K562 treated with DMSO at 1 percent for 4 hours (cell line): Measurements from ENCODE around the gene NFRKB. TPM values are rescaled to one million over a fixed set of nuclear protein-coding genes. Genes with fewer than 3 reads are reported as not detected.

Experiments
- total RNA-seq: library from RNA; unstranded; fragments of 300-600 nt; gene quantifications from 2 replicates; pipeline ENCODE4 v1.2.3, GENCODE V29; 2022; ENCODE audit not compliant: insufficient read depth

The NFRKB gene
- total RNA-seq: 19.1 and 26.2 TPM in 2 replicates

GRCh38 chr11:129895126-129896041, at the start of gene NFRKB:
Gene NFRKB (minus strand): TSS chr11:129895578. CDS start chr11:129892849, 2,729 bp downstream.

Other genes with a start within 250 kb of the NFRKB start
- gene TMEM45B, start 79.7 kb downstream of the NFRKB start, total RNA-seq: not detected in 2 replicates
- 2.9 and 3.5 TPM in 2 replicates for gene PRDM10, start 107.3 kb upstream of the NFRKB start, total RNA-seq
- 145 and 156 TPM in 2 replicates for gene APLP2, start 174.3 kb upstream of the NFRKB start, total RNA-seq